Measurements from ENCODE around the gene FILIP1L. TPM values are rescaled to one million over a fixed set of nuclear protein-coding genes. Genes with fewer than 3 reads are reported as not detected.

Gene FILIP1L
- polyA plus RNA-seq, 1 donor (not counting 4 experiments of a cell fraction or from before 2014, with no cell fraction given): 14.7 TPM

GRCh38 chr3:100008081-100008698 lies 106.1 kb downstream of the FILIP1L start:
- H4K20me1 ChIP-seq (ENCODE audit: control insufficient read depth, extremely low read depth, insufficient read depth, low read length): no peaks in the 10 kb centered on the region
- H3K4me1 ChIP-seq (ENCODE audit: control insufficient read depth, extremely low read depth, insufficient read depth, low read length): peaks cover 12% of the 10 kb centered on the region
- FAIRE-seq (no peak), DNase-seq (ENCODE audit: low read depth, low spot score) (no peak)
- H3K27ac ChIP-seq (ENCODE audit: control insufficient read depth, insufficient read depth, low read length): no peak overlapping the region
- no peak overlapping the region for H3K9ac ChIP-seq (ENCODE audit: control insufficient read depth, extremely low read depth, insufficient read depth, low read length)
- H3K4me2 ChIP-seq (ENCODE audit: control insufficient read depth, extremely low read depth, insufficient read depth, low read depth, low read length): no peak overlapping the region
- dilution Hi-C loops (cut with MboI; ENCODE audit: extremely low pct_ligation_motif_present, low sequenced_read_pairs): no loop called here
- H3K4me3 ChIP-seq (ENCODE audit: control insufficient read depth in 2 of 3, extremely low read depth in 1 of 3, insufficient read depth in 2 of 3, low read depth in 1 of 3, low read length in 3 of 3): no peak overlapping the region
- H3K79me2 ChIP-seq (ENCODE audit: control insufficient read depth, insufficient read depth, low read length): no peaks in the 10 kb centered on the region
- no peak overlapping the region for H2AFZ ChIP-seq (ENCODE audit: control insufficient read depth, low read length)
- H3K27me3 ChIP-seq (ENCODE audit: control insufficient read depth, extremely low read depth, insufficient read depth, low read length): no peaks in the 10 kb centered on the region
- peaks cover 3% of the 10 kb centered on the region for H3K9me1 ChIP-seq (ENCODE audit: control insufficient read depth, extremely low read depth, insufficient read depth, low read length)
- TF ChIP-seq EZH2 (IDR thresholded peaks at IDR 0.05; ENCODE audit: low read length): no peak
- TF ChIP-seq, protein P1, sequence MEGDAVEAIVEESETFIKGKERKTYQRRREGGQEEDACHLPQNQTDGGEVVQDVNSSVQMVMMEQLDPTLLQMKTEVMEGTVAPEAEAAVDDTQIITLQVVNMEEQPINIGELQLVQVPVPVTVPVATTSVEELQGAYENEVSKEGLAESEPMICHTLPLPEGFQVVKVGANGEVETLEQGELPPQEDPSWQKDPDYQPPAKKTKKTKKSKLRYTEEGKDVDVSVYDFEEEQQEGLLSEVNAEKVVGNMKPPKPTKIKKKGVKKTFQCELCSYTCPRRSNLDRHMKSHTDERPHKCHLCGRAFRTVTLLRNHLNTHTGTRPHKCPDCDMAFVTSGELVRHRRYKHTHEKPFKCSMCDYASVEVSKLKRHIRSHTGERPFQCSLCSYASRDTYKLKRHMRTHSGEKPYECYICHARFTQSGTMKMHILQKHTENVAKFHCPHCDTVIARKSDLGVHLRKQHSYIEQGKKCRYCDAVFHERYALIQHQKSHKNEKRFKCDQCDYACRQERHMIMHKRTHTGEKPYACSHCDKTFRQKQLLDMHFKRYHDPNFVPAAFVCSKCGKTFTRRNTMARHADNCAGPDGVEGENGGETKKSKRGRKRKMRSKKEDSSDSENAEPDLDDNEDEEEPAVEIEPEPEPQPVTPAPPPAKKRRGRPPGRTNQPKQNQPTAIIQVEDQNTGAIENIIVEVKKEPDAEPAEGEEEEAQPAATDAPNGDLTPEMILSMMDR (optimal IDR thresholded peaks at IDR 0.05 in 1 of 3, IDR thresholded peaks at IDR 0.05 in 1 of 3, conservative IDR thresholded peaks at IDR 0.05 in 1 of 3; ENCODE audit: extremely low read depth in 1 of 3, insufficient read depth in 2 of 3, low read length in 3 of 3): no peak
- H3K9me3 ChIP-seq (ENCODE audit: control insufficient read depth, low read depth, low read length): no peaks in the 10 kb centered on the region
- H3K36me3 ChIP-seq (ENCODE audit: control insufficient read depth in 2 of 2, extremely low read depth in 1 of 2, insufficient read depth in 2 of 2, low read length in 2 of 2): peaks cover 0 to 4% of the 10 kb centered on the region in 2 experiments

- H3K4me1 ChIP-seq (ENCODE audit: control insufficient read depth, extremely low read depth, insufficient read depth, low read length): peaks cover 20% of the 10 kb centered on the region
- peaks cover 3% of the 10 kb centered on the region for H3K9me1 ChIP-seq (ENCODE audit: control insufficient read depth, extremely low read depth, insufficient read depth, low read length)
- no peak overlapping the region for H3K9ac ChIP-seq (ENCODE audit: control insufficient read depth, extremely low read depth, insufficient read depth, low read length)
- H3K27ac ChIP-seq (ENCODE audit: control insufficient read depth, insufficient read depth, low read length): no peak overlapping the region
- peaks cover 0 to 4% of the 10 kb centered on the region in 2 experiments for H3K36me3 ChIP-seq (ENCODE audit: control insufficient read depth in 2 of 2, extremely low read depth in 1 of 2, insufficient read depth in 2 of 2, low read length in 2 of 2)
- no peaks in the 10 kb centered on the region for H3K9me3 ChIP-seq (ENCODE audit: control insufficient read depth, low read depth, low read length)
- H3K27me3 ChIP-seq (ENCODE audit: control insufficient read depth, extremely low read depth, insufficient read depth, low read length): no peaks in the 10 kb centered on the region
- no peaks in the 10 kb centered on the region for H4K20me1 ChIP-seq (ENCODE audit: control insufficient read depth, extremely low read depth, insufficient read depth, low read length)
- no peak for DNase-seq (ENCODE audit: low read depth, low spot score)
- H3K4me3 ChIP-seq (ENCODE audit: control insufficient read depth in 2 of 3, extremely low read depth in 1 of 3, insufficient read depth in 2 of 3, low read depth in 1 of 3, low read length in 3 of 3): no peak overlapping the region
- no peak overlapping the region for H2AFZ ChIP-seq (ENCODE audit: control insufficient read depth, low read length)
- dilution Hi-C loops (cut with MboI; ENCODE audit: extremely low pct_ligation_motif_present, low sequenced_read_pairs): no loop called here
- TF ChIP-seq, protein P1 (optimal IDR thresholded peaks at IDR 0.05 in 1 of 3, IDR thresholded peaks at IDR 0.05 in 1 of 3, conservative IDR thresholded peaks at IDR 0.05 in 1 of 3; ENCODE audit: extremely low read depth in 1 of 3, insufficient read depth in 2 of 3, low read length in 3 of 3): no peak
- no peak for TF ChIP-seq EZH2 (IDR thresholded peaks at IDR 0.05; ENCODE audit: low read length)
- H3K79me2 ChIP-seq (ENCODE audit: control insufficient read depth, insufficient read depth, low read length): no peaks in the 10 kb centered on the region
- H3K4me2 ChIP-seq (ENCODE audit: control insufficient read depth, extremely low read depth, insufficient read depth, low read depth, low read length): no peak overlapping the region
- FAIRE-seq: no peak
Observed at GRCh38 chr3:100007313-100007712, 107.0 kb downstream of the FILIP1L start.

Measured in keratinocyte (primary cell).